GM10248 (cell line): ENCODE data around the gene MANSC4.

Experiments used
- CTCF ChIA-PET: fragments of 300-600 bp; sonication (Branson Sonifier 250); formaldehyde crosslinking; extraction: SDS; loops from one replicate; lab custom pipeline; 2021; ENCODE audit warnings: antibody characterized with exemption; lab: Yijun Ruan, JAX
- POLR2A ChIA-PET: fragments of 350-650 bp; sonication (Branson Sonifier 250); formaldehyde crosslinking; extraction: SDS; loops from one replicate; lab custom pipeline; 2020; ENCODE audit warnings: antibody characterized with exemption; lab: Yijun Ruan, JAX
- DNase-seq: peaks from one replicate; pipeline ENCODE4 v3.0.0; 2012; ENCODE audit errors: extremely low spot score
- TF ChIP-seq, protein P1 (sequence below): IDR thresholded peaks from 2 replicates; pipeline ENCODE4 v1.5.1; 2012; ENCODE audit warnings: mild to moderate bottlenecking, low read depth; ENCODE audit errors: extremely low read depth, missing control alignments, control extremely low read depth

The MANSC4 gene

DNA sequence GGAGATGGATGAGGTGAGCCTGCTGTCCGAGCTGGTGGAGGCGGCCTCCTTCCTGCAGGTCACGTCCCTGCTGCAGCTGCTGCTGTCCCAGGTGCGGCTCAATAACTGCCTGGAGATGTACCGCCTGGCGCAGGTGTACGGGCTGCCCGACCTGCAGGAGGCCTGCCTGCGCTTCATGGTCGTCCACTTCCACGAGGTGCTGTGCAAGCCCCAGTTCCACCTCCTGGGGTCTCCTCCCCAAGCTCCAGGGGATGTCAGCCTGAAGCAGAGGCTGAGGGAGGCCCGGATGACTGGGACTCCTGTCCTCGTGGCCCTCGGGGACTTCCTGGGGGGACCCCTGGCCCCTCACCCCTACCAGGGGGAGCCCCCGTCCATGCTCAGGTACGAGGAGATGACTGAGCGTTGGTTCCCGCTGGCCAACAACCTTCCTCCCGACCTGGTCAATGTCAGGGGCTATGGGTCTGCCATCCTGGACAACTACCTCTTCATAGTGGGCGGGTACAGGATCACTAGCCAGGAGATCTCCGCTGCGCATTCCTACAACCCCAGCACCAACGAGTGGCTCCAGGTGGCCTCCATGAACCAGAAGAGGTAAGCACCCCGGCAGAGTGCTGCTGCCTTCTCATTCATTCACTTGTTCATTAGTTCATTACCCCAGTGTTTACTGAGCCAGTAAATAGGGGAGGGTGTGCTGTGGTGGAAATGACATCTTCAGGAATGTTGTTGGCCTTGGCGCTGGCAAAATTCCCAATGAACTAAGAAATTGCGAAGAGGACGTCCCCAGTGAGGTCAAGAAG is 774 bp upstream of the MANSC4 start:
- ChIA-PET CTCF (interaction anchor here (0.8 to 2.2 kb wide), 3 partner anchors 12 to 41 kb away, joined by 3 to 6 read pairs (median 3); no protein-coding TSS in a partner anchor), POLR2A (no interaction called here)
- DNase-seq, result peak; percentile 48
- TF ChIP-seq, protein P1, sequence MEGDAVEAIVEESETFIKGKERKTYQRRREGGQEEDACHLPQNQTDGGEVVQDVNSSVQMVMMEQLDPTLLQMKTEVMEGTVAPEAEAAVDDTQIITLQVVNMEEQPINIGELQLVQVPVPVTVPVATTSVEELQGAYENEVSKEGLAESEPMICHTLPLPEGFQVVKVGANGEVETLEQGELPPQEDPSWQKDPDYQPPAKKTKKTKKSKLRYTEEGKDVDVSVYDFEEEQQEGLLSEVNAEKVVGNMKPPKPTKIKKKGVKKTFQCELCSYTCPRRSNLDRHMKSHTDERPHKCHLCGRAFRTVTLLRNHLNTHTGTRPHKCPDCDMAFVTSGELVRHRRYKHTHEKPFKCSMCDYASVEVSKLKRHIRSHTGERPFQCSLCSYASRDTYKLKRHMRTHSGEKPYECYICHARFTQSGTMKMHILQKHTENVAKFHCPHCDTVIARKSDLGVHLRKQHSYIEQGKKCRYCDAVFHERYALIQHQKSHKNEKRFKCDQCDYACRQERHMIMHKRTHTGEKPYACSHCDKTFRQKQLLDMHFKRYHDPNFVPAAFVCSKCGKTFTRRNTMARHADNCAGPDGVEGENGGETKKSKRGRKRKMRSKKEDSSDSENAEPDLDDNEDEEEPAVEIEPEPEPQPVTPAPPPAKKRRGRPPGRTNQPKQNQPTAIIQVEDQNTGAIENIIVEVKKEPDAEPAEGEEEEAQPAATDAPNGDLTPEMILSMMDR, result no peak

DNA sequence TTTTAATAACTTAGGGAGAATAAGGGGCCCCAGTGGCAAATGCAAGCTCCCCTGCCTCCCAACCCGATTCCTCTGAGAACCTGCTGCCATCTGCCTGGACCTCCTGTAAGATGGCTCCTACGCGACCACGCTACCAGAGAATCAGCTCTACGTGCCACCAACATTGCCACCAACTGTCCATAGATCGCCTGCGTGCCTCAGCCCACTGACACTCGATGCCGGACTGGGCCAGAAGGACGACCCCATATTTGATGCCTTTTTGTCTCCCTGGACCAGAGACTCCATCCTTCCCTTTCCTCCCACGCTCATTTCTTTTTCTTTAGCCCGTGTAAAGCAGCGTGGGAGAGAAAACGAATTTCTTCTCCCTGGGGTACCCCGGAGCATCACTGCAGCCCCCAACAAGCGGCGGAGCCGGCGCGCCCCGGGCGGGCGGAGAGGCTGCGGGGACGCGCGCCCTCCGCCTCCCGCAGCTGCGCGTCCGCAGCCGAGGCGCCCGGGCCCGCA is 568 bp downstream of the MANSC4 start:
- TF ChIP-seq, protein P1, result no peak
- ChIA-PET CTCF (interaction anchor here (0.8 to 2.2 kb wide), 6 partner anchors 10 to 159 kb away, joined by 3 to 6 read pairs (median 3); no protein-coding TSS in a partner anchor), POLR2A (no interaction called here)
- peak; percentile 50 for DNase-seq

DNA sequence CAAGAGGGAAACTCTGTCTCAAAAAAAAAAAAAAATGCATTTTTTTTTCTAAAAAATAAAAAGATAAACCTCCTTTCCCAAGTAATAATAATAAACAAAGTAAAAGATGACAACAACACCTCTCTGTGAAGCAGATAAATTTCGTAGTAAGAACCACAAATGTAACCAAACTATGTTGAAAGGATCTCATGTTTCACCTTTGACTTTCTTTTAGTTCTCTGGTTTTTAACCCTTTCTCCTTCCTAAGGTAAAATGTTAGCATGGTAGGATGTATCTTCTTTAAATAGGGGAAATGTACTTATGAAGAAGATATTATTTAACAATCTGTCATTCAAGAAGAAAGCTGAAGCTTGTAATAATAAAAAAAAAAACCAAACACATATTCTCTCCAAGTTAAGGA is 1.8 kb downstream of the MANSC4 start:
- ChIA-PET CTCF (interaction anchor here (1.2 kb wide), 1 partner anchor 46 kb away, joined by 3 read pairs; no protein-coding TSS in a partner anchor), POLR2A (interaction anchor here (0.6 kb wide), 1 partner anchor 387 kb away, joined by 3 read pairs; no protein-coding TSS in a partner anchor)
- TF ChIP-seq, protein P1, result no peak
- DNase-seq, result no peak

DNA sequence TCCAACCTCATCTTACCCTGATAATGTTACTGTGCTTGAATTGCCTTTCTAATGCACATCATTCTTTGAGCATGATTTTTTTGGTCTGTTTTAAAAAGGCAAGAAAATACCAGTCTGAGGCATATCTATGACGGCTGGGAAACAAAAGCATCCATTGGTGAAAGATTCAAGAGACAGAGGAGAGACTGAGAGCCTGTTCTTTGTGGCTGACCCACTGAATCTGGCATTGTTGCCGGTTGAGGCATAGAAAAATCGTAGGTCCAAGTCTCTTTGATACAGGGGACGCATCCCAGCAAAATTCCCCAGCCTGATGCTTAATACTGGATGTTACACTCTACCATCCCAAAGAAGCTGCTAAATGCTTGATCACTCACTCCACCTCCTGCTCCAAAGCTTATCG is 2.9 kb downstream of the MANSC4 start:
- ChIA-PET CTCF (no interaction called here), POLR2A (no interaction called here)
- TF ChIP-seq, protein P1, result no peak
- DNase-seq, result no peak

DNA sequence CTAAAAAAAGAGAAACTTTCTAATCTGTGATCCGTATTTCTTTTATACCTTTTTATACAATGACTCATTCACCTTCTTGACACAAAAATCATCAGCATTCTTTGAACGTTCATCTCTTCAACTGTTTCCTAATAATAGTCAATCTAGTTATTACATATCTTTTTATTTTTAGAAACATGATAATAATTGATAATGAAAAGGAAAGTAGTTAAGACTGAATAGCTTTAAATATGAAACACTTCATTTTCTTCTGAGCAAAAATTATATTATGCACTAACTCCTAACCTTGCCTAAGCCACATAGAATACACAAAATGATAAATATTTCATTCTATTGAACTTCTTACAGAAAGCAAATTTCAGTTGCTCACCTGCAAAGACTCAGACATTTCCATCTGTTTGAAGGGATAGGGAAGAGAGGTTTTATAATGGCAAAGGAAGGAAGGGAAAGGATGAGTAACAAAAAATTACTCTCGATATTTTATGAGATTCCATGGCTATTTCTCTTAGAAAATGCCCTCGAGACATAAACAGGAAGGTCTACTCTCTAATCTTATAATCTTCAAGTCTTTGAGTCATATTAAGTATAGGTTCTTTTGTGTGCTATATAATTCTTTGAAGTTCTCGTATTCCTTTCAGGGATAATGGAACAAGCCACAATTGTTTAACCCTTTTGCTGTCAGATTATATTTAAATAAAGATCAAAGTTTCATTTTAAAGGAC is 7.5 kb downstream of the MANSC4 start:
- POLR2A ChIA-PET, result no interaction called here
- CTCF ChIA-PET, result interaction anchor here (0.7 to 1.6 kb wide), 3 partner anchors 13 to 39 kb away, joined by 3 read pairs; no protein-coding TSS in a partner anchor
- TF ChIP-seq, protein P1, result no peak
- DNase-seq, result no peak

DNA sequence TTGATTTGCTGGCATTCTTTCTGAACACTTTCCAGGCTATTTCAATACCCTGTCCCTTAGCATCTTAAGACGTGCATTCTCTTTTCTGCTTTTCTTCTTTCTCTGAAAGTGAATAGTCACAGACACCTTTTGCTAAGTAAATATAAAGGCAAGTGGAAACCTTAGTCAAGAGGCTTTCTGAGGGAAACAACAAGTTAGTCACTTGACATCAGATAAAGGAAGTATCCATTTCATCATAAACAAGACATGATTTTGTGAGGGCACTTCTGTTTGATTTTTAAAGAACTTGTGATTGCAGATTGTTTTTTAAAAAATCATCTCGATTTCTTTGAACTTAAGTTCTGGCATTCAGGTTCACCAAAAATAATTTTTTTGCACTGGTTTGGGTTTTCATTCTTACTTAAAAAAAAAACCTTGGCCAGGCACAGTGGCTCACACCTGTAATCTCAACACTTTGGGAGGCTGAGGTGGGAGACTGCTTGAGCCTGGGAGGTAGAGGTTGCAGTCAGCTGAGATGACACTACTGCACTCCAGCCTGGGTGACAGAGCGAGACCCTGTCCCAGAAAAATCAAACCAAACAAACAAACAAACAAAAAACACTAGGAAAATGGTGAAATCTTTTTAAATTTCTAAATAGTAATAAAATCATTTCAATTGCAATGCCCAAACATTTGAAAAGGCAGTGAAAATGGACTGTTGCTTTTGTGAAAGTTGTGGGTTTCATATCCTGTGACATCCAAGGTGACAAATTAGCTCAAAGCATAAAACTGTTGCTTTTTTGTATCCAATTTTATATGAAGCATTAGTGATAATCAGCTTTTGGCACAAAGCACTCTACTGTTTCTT is 8.3 kb downstream of the MANSC4 start:
- POLR2A ChIA-PET, result no interaction called here
- CTCF ChIA-PET, result interaction anchor here (0.7 to 1.6 kb wide), 3 partner anchors 13 to 38 kb away, joined by 3 read pairs; no protein-coding TSS in a partner anchor
- DNase-seq, result no peak

More for the DNA sequence above, 8.3 kb downstream of the MANSC4 start:
- TF ChIP-seq, protein P1, result no peak
